Kidney epithelial cell (primary cell): Measurements from ENCODE around the gene HPCAL1. TPM values are rescaled to one million over a fixed set of nuclear protein-coding genes. Genes with fewer than 3 reads are reported as not detected.

Experiments
- DNase-seq: peaks from one replicate; pipeline ENCODE4 v3.0.0-alpha.2; 2010; ENCODE audit warnings: low read depth
- H3K27me3 ChIP-seq: 2 replicates; pipeline ENCODE4 v1.6.0; 2011; ENCODE audit warnings: low read length; ENCODE audit not compliant: control insufficient read depth, insufficient read depth
- H3K36me3 ChIP-seq: 2 replicates; pipeline ENCODE4 v1.5.1; 2011; ENCODE audit warnings: low read length; ENCODE audit not compliant: control insufficient read depth, insufficient read depth
- H3K4me3 ChIP-seq: 2 replicates; pipeline ENCODE4 v1.5.1; 2011; ENCODE audit warnings: low read depth, mild to moderate bottlenecking, control low read depth, low read length
- total RNA-seq: library from RNA; depleted of rRNA; stranded (reverse); fragments of >200 nt; gene quantifications from 2 replicates; pipeline ENCODE4 v1.2.3, GENCODE V29; 2015
- TF ChIP-seq, protein P1 (sequence below): IDR thresholded peaks from 2 replicates; pipeline ENCODE4 v1.5.1; 2011; ENCODE audit warnings: mild to moderate bottlenecking, moderate library complexity, low read length, control low read depth, inconsistent platforms; ENCODE audit not compliant: insufficient read depth, poor library complexity, severe bottlenecking

Gene HPCAL1
- total RNA-seq, 1 donor from 2014 or later, result 33.7 TPM

DNA sequence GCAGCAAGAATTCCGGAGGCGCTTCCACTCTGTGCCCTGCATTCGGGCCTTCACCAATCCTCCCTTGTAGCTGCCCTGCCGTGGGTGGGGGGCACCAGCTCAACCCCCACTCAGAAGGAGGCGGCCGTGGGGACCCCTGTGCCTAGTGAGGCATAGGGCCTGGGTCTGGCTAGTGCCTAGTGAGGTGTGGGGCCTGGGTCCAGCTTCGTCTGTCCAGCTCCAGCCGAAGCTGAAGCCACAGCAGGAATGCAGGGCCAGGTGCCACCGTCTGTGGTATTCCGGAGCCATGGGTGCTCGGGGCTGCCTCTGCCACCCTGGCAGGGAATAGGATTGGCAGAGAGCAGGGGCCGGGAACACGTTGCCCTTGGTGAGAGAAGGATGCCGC, 133.1 kb downstream of the HPCAL1 start:
- no peak for DNase-seq
- H3K4me3 ChIP-seq, result no peak overlapping the region
- TF ChIP-seq, protein P1, sequence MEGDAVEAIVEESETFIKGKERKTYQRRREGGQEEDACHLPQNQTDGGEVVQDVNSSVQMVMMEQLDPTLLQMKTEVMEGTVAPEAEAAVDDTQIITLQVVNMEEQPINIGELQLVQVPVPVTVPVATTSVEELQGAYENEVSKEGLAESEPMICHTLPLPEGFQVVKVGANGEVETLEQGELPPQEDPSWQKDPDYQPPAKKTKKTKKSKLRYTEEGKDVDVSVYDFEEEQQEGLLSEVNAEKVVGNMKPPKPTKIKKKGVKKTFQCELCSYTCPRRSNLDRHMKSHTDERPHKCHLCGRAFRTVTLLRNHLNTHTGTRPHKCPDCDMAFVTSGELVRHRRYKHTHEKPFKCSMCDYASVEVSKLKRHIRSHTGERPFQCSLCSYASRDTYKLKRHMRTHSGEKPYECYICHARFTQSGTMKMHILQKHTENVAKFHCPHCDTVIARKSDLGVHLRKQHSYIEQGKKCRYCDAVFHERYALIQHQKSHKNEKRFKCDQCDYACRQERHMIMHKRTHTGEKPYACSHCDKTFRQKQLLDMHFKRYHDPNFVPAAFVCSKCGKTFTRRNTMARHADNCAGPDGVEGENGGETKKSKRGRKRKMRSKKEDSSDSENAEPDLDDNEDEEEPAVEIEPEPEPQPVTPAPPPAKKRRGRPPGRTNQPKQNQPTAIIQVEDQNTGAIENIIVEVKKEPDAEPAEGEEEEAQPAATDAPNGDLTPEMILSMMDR, result no peak
- H3K27me3 ChIP-seq, result no peaks in the 10 kb centered on the region
- H3K36me3 ChIP-seq, result peaks cover 4% of the 10 kb centered on the region

DNA sequence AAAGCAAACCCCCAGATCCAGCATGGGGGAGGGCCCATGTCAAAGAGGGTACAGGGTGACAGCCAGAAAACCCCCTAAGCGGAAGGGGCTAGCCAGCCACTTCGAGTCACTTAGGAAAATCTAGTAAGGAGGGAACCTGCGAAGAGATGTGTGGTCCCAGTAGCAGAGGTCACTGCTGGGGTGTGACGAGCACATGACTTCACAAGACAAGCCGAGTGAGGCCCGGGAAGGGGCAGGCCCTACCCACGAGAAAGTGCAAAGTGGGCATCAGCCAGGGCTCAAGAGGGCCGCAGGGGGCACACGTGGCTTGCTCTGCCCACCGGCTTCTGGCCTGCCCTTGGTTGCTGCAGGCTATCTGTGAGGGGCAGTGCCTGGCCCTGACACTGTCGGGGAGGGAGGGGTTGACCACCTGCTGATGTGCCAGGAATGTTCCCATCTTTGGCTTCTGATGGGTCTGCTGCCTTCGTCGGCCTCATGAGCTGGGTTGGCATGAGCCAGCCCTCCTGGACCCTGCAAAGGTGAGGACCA, 133.9 kb downstream of the HPCAL1 start:
- TF ChIP-seq, protein P1, result no peak
- Histone ChIP-seq H3K27me3 (no peaks in the 10 kb centered on the region), H3K36me3 (peaks cover 4% of the 10 kb centered on the region)

DNA sequence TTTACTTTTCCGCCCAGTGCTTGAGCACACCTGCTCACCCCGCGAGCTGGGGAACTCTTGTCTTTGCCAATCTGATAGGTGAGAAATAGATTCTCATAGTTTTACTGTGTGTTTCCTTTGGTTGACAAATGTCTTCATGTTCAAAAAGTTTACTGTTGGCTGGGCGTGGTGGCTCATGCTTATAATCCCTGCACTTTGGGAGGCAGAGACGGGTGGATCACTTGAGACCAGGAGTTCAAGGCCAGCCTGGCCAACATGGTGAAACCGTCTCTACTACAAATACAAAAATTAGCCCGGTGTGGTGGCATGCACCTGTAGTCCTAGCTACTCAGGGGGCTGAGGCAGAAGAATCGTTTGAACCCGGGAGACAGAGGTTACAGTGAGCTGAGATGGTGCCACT, 135.1 kb downstream of the HPCAL1 start:
- peaks cover 4% of the 10 kb centered on the region for H3K36me3 ChIP-seq
- DNase-seq, result no peak
- no peaks in the 10 kb centered on the region for H3K27me3 ChIP-seq
- TF ChIP-seq, protein P1, result no peak
- H3K4me3 ChIP-seq, result no peak overlapping the region

More for the DNA sequence above, 133.9 kb downstream of the HPCAL1 start:
- DNase-seq, result no peak
- no peak overlapping the region for H3K4me3 ChIP-seq

DNA sequence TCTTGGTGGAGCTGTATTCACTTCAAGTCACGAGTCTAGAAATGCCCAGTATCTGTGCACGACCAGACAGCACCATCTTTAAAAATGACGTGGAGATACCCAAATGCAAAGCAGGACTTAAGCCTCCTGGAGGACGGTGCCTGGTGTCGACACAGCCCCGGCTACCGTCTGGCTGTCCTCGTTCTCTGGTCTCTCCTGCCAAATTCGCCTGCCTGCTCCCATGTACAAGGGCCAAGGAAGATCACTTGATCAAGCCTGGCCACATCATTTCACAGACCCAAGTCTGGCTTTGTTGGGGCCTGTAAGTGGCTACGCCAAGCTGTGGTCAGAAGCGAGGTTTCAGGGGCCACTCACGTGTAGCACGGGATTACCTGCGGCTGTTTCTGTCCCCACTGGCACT, 136.0 kb downstream of the HPCAL1 start:
- H3K4me3 ChIP-seq, result no peak overlapping the region
- no peaks in the 10 kb centered on the region for H3K27me3 ChIP-seq
- H3K36me3 ChIP-seq, result peaks cover 4% of the 10 kb centered on the region
- no peak for DNase-seq
- TF ChIP-seq, protein P1, result no peak

DNA sequence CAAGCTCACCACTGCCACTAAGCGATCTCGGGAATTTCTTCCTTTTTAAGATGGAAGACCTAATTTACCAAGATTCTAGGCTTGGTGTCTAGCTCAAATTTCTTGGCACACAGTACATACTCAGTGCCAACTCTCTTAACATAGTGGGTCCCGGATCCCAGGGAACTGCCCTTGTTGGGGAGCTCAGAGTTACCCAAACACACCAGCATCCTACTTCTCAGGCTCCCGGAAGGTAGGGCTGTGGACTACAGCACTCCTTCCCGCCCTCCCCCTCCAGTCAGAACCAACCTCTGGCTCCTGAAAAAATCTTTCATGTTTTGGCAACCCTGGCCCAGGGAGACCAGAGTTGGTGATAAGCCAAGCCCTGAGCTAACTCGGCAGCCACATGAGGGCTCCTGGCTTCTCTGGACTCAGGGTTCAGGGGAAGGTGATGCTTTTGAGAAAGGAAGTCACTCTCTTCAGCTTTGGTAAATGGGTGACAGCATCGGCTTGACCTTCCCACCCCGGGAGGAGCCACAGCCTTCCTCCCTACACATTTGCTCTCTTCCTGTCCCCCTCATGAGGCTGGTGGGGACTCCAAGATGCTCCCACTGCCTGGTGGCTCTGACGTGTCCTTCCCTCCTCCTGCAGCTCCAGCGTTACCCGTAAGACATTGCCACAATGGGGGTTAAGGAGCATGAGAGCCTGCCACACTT, 136.6 kb downstream of the HPCAL1 start:
- peaks cover 4% of the 10 kb centered on the region for H3K36me3 ChIP-seq
- H3K4me3 ChIP-seq, result no peak overlapping the region
- no peaks in the 10 kb centered on the region for H3K27me3 ChIP-seq
- TF ChIP-seq, protein P1, result no peak
- no peak for DNase-seq

DNA sequence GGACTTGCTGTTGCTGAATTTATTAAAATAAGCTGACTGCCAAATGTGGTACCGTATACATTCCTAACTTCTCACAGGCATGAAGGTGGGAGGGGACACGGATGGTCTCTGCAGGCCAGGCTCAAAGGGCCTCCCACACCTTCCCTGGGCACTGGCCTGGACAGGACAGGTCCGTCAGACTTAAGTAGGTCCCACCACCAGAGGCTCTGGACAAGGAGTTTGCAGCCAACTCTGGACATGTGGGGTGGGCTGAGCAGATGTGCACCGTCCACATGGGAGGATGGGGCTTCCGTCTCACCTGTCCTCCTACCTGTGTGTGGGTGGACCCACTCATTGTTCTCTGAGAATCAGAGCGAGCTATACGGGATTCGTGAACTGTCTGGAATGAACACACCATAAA, 137.3 kb downstream of the HPCAL1 start:
- Histone ChIP-seq H3K36me3 (peaks cover 4% of the 10 kb centered on the region), H3K27me3 (no peaks in the 10 kb centered on the region)
- TF ChIP-seq, protein P1, result no peak

More for the DNA sequence above, 137.3 kb downstream of the HPCAL1 start:
- no peak overlapping the region for H3K4me3 ChIP-seq
- no peak for DNase-seq
